K562 (cell line): ENCODE data around the gene AP3B2. TPM values are rescaled to one million over a fixed set of nuclear protein-coding genes. Genes with fewer than 3 reads are reported as not detected.

Experiments used
- FOXP1 ChIP-seq: sonication (generic); formaldehyde crosslinking; IDR thresholded peaks from 2 replicates; pipeline ENCODE4 v1.8.0; 2022; ENCODE audit warnings: mild to moderate bottlenecking, missing genetic modification reagents
- HCFC1 ChIP-seq: IDR thresholded peaks from 2 replicates; pipeline ENCODE4 v1.6.1; 2012; ENCODE audit warnings: low read depth, low read length, improper control_type of control experiment
- POLR2B ChIP-seq: fragments of 450-650 bp; IDR thresholded peaks from 2 replicates; pipeline ENCODE4 v1.6.1; 2018; ENCODE audit warnings: low read depth; ENCODE audit not compliant: partially characterized antibody
- PYGO2 ChIP-seq: fragments of 450-650 bp; IDR thresholded peaks from 2 replicates; pipeline ENCODE4 v1.6.1; 2016; ENCODE audit warnings: mild to moderate bottlenecking, missing genetic modification characterization, moderate library complexity, missing compliant biosample characterization
- RBM34 ChIP-seq: fragments of 200-400 bp; formaldehyde crosslinking; IDR thresholded peaks from 2 replicates; pipeline ENCODE4 v1.6.1; 2018; ENCODE audit warnings: low read length, borderline replicate concordance; ENCODE audit not compliant: insufficient read depth
- SREBF1 ChIP-seq: fragments of 150-350 bp; IDR thresholded peaks from 2 replicates; pipeline ENCODE4 v1.6.1; 2014; ENCODE audit warnings: antibody characterized with exemption, low read depth, low read length, borderline replicate concordance
- SUPT5H ChIP-seq: fragments of 450-650 bp; IDR thresholded peaks from 2 replicates; pipeline ENCODE4 v1.6.1; 2016
- TAL1 ChIP-seq: fragments of 450-650 bp; IDR thresholded peaks from 2 replicates; pipeline ENCODE4 v1.6.1; 2016; ENCODE audit warnings: mild to moderate bottlenecking
- WHSC1 ChIP-seq: IDR thresholded peaks from one replicate; pipeline ENCODE4 v1.6.1; 2012; ENCODE audit warnings: low read length, control low read depth, inconsistent platforms
- ZNF274 ChIP-seq: IDR thresholded peaks from 2 replicates; pipeline ENCODE4 v1.6.1; 2011; ENCODE audit warnings: low read depth, mild to moderate bottlenecking, low read length, moderate library complexity, borderline replicate concordance
- ZNF311 ChIP-seq: fragments of 250-450 bp; sonication (Bioruptor Pico); IDR thresholded peaks from 2 replicates; pipeline ENCODE4 v1.4.0; 2020; ENCODE audit warnings: mild to moderate bottlenecking, moderate library complexity
- ZNF408 ChIP-seq: fragments of 250-450 bp; sonication (Bioruptor Pico); IDR thresholded peaks from 2 replicates; pipeline ENCODE4 v1.4.0; 2020; ENCODE audit warnings: low read depth, mild to moderate bottlenecking, moderate library complexity
- ZNF79 ChIP-seq: fragments of 250-450 bp; sonication (Bioruptor Pico); IDR thresholded peaks from 2 replicates; pipeline ENCODE4 v1.4.0; 2020; ENCODE audit warnings: low read depth, mild to moderate bottlenecking, moderate library complexity
- polyA plus RNA-seq, 8 experiments: library from polyadenylated mRNA; depleted of rRNA in 4 of 8; stranded (reverse) in 5 of 8; unstranded in 3 of 8; fragments of >200 nt; fragmentation: Nextera tagmentation in 2 of 8; fragmentation: Illumina TruSeq in 1 of 8; extraction: Ambion mirVana in 2 of 8; extraction: Trizol in 1 of 8; gene quantifications; 2 replicates each; pipeline versions ENCODE4 v1.2.1 to v1.2.3, GENCODE V29; 2011 to 2014; ENCODE audit warnings: inconsistent platforms in 1 of 8, missing spikeins in 1 of 8
- total RNA-seq, 7 experiments: library from RNA; depleted of rRNA in 6 of 7; stranded (reverse); fragments of >200 nt in 6 of 7; fragmentation: Illumina TruSeq in 2 of 7; extraction: Trizol in 2 of 7; gene quantifications; 2 replicates each; pipeline versions ENCODE4 v1.2.1 to v1.2.3, GENCODE V29; 2011 to 2021; ENCODE audit warnings: low replicate concordance in 1 of 7
- TF ChIP-seq, protein P1 (sequence below): fragments of 150-350 bp; IDR thresholded peaks from 2 replicates; pipeline ENCODE4 v1.6.1; 2014; ENCODE audit warnings: low read depth, mild to moderate bottlenecking, low read length, borderline replicate concordance
- TF ChIP-seq, protein P2 (sequence below): IDR thresholded peaks from 2 replicates; pipeline ENCODE4 v1.6.1; 2014; ENCODE audit warnings: antibody characterized with exemption
- TF ChIP-seq, protein P3 (sequence below): fragments of 450-650 bp; IDR thresholded peaks from 2 replicates; pipeline ENCODE4 v1.7.1; 2018; ENCODE audit warnings: mild to moderate bottlenecking, low read depth; ENCODE audit not compliant: partially characterized antibody
- TF ChIP-seq, protein P4 (sequence below): fragments of 250-450 bp; sonication (Bioruptor Pico); IDR thresholded peaks from 2 replicates; pipeline ENCODE4 v1.5.0; 2021
- TF ChIP-seq, protein P5 (sequence below): fragments of 450-650 bp; IDR thresholded peaks from 2 replicates; pipeline ENCODE4 v1.6.1; 2016; ENCODE audit warnings: antibody characterized with exemption

Gene AP3B2
- total and polyA plus RNA-seq, 9 of the 15 experiments (the other 6 are each of a cell fraction or from before 2014, with no cell fraction given): 0.03 to 0.15 (median 0.10) TPM; not detected in 2

DNA sequence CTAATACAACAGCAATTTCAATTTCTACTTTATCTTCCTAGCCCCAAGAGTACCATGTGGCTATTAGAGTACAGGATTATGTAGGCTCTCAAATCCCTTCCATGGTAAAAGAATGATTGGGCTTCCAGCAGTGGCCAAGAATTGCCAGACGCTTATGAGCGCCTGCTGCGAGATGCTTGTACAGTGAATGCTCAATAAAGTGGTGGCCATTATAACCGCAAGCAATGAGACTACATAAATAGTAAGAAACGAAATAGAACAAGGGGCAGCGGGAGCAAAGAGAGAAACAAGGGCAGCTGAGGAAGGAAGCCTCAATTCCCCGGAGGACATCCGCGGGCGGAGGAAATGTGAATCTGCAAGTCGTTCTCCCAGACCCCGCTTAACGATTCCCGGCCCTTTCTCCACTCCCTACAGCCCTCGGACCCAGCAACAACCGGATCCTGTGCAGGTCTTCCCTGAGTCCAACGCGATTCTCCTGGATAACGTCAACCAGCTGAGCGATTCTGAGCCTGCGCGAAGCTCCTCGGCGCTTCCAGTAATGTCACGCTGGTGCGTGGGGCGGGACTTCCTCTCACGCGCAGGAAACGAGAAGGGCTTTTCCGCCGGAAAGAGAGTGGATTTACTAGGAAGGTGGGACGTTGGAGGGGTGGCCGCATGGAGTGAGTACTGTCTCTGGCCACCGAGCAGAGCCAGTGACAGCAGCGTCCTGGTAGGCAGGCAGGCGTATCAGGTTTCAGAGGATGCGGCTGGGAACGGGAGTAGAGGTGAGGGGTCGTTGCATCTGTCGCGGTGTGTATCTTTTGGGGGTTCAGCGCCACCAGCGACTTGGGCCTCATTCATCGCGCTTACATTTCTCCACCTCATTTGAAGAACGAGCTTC is 40.5 kb upstream of the AP3B2 start (continued):
- TF ChIP-seq ZNF274 (no peak), SREBF1 (no peak), TAL1 (no peak), ZNF311 (CRISPR knock-in tag) (no peak), SUPT5H (peak; percentile 95), RBM34 (no peak), FOXP1 (CRISPR knock-in tag) (no peak), PYGO2 (no peak), ZNF408 (CRISPR knock-in tag) (no peak), POLR2B (peak; percentile 96), WHSC1 (no peak), ZNF79 (CRISPR knock-in tag) (no peak), HCFC1 (peak; percentile 68; the same call in 1 of the 2 replicates)
- TF ChIP-seq, protein P1, sequence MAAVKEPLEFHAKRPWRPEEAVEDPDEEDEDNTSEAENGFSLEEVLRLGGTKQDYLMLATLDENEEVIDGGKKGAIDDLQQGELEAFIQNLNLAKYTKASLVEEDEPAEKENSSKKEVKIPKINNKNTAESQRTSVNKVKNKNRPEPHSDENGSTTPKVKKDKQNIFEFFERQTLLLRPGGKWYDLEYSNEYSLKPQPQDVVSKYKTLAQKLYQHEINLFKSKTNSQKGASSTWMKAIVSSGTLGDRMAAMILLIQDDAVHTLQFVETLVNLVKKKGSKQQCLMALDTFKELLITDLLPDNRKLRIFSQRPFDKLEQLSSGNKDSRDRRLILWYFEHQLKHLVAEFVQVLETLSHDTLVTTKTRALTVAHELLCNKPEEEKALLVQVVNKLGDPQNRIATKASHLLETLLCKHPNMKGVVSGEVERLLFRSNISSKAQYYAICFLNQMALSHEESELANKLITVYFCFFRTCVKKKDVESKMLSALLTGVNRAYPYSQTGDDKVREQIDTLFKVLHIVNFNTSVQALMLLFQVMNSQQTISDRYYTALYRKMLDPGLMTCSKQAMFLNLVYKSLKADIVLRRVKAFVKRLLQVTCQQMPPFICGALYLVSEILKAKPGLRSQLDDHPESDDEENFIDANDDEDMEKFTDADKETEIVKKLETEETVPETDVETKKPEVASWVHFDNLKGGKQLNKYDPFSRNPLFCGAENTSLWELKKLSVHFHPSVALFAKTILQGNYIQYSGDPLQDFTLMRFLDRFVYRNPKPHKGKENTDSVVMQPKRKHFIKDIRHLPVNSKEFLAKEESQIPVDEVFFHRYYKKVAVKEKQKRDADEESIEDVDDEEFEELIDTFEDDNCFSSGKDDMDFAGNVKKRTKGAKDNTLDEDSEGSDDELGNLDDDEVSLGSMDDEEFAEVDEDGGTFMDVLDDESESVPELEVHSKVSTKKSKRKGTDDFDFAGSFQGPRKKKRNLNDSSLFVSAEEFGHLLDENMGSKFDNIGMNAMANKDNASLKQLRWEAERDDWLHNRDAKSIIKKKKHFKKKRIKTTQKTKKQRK: no peak
- TF ChIP-seq, protein P2, sequence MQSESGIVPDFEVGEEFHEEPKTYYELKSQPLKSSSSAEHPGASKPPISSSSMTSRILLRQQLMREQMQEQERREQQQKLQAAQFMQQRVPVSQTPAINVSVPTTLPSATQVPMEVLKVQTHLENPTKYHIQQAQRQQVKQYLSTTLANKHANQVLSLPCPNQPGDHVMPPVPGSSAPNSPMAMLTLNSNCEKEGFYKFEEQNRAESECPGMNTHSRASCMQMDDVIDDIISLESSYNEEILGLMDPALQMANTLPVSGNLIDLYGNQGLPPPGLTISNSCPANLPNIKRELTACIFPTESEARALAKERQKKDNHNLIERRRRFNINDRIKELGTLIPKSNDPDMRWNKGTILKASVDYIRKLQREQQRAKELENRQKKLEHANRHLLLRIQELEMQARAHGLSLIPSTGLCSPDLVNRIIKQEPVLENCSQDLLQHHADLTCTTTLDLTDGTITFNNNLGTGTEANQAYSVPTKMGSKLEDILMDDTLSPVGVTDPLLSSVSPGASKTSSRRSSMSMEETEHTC: no peak
- TF ChIP-seq, protein P3, sequence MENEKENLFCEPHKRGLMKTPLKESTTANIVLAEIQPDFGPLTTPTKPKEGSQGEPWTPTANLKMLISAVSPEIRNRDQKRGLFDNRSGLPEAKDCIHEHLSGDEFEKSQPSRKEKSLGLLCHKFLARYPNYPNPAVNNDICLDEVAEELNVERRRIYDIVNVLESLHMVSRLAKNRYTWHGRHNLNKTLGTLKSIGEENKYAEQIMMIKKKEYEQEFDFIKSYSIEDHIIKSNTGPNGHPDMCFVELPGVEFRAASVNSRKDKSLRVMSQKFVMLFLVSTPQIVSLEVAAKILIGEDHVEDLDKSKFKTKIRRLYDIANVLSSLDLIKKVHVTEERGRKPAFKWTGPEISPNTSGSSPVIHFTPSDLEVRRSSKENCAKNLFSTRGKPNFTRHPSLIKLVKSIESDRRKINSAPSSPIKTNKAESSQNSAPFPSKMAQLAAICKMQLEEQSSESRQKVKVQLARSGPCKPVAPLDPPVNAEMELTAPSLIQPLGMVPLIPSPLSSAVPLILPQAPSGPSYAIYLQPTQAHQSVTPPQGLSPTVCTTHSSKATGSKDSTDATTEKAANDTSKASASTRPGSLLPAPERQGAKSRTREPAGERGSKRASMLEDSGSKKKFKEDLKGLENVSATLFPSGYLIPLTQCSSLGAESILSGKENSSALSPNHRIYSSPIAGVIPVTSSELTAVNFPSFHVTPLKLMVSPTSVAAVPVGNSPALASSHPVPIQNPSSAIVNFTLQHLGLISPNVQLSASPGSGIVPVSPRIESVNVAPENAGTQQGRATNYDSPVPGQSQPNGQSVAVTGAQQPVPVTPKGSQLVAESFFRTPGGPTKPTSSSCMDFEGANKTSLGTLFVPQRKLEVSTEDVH: peak; percentile 87
- TF ChIP-seq, protein P4, sequence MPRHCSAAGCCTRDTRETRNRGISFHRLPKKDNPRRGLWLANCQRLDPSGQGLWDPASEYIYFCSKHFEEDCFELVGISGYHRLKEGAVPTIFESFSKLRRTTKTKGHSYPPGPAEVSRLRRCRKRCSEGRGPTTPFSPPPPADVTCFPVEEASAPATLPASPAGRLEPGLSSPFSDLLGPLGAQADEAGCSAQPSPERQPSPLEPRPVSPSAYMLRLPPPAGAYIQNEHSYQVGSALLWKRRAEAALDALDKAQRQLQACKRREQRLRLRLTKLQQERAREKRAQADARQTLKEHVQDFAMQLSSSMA: no peak
- TF ChIP-seq, protein P5, sequence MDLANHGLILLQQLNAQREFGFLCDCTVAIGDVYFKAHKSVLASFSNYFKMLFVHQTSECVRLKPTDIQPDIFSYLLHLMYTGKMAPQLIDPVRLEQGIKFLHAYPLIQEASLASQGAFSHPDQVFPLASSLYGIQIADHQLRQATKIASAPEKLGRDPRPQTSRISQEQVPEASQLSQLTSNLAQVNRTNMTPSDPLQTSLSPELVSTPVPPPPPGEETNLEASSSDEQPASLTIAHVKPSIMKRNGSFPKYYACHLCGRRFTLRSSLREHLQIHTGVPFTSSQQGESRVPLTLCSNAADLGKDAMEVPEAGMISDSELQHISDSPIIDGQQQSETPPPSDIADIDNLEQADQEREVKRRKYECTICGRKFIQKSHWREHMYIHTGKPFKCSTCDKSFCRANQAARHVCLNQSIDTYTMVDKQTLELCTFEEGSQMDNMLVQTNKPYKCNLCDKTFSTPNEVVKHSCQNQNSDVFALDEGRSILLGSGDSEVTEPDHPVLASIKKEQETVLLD: peak; percentile 78
